ENCODE data around the gene RET.

RET gene

GRCh38 chr10:43069579-43069978 lies 7.3 kb upstream of the RET start:
- Histone ChIP-seq H3K27ac (ENCODE audit: insufficient read depth, low read depth, low read length, poor library complexity, severe bottlenecking) (no peak overlapping the region), H3K36me3 (ENCODE audit: control insufficient read depth, insufficient read depth, low read length) (no peaks in the 10 kb centered on the region), H3K9me3 (ENCODE audit: control insufficient read depth, low read length) (no peaks in the 10 kb centered on the region), H3K4me3 (ENCODE audit: insufficient read depth, low read depth, low read length) (no peak overlapping the region), H3K27me3 (ENCODE audit: control insufficient read depth, insufficient read depth, low read length, poor library complexity, severe bottlenecking) (no peaks in the 10 kb centered on the region), H3K4me1 (ENCODE audit: control insufficient read depth, insufficient read depth, low read length) (no peaks in the 10 kb centered on the region)
- WGBS, 2 experiments, result 78 to 83% methylated on average over 4 of the region's 4 CpGs

- H3K27me3 ChIP-seq (ENCODE audit: control insufficient read depth, insufficient read depth, low read length, poor library complexity, severe bottlenecking), result peaks cover 2% of the 10 kb centered on the region
- H3K4me1 ChIP-seq (ENCODE audit: control insufficient read depth, insufficient read depth, low read length), result no peaks in the 10 kb centered on the region
- 86 to 87% methylated on average over 17 of the region's 17 CpGs for WGBS, 2 experiments
Observed at GRCh38 chr10:43070121-43071085, 6.5 kb upstream of the RET start.

DNA sequence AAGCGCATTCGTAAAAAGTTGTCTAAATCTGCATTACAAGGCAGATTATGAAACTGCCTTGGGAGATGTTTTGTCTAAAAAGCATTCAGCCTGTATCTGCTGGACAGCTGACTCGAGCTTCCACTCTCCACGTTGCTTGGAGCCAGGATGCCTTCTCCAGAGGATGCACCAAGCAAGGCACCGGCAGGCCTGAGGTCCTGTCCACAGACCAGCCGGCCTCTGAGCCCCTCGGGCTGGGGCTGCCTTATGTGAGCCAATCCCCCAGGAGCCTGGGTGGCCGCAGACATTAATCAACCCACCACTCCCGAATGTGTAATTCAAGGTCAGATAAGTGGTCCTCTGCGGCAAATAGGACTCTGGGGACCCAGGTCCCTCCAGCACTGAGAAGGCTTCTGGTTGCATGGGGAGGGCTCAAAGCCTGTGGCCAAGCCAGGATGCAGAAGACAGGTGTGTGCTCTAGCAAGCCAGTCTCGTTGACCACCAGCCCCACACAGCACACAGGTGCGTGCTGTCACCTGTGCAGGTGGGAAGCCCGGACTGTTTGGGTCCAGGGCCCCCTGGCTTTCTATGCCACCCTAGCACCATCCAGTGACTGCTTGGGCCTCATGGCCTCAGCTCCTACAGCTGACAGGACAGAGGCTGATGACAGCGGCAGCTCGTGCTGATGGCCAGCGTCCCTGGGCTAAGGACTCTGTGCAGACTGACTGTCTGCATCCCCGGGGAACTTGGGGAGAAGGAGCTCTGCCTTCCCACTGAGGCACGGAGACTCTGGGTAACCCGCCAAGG lies 4.8 kb upstream of the RET start:
- Histone ChIP-seq H3K27me3 (ENCODE audit: control insufficient read depth, insufficient read depth, low read length, poor library complexity, severe bottlenecking) (peaks cover 18% of the 10 kb centered on the region), H3K4me3 (ENCODE audit: insufficient read depth, low read depth, low read length) (no peak overlapping the region), H3K9me3 (ENCODE audit: control insufficient read depth, low read length) (no peaks in the 10 kb centered on the region), H3K36me3 (ENCODE audit: control insufficient read depth, insufficient read depth, low read length) (no peaks in the 10 kb centered on the region), H3K4me1 (ENCODE audit: control insufficient read depth, insufficient read depth, low read length) (no peaks in the 10 kb centered on the region), H3K27ac (ENCODE audit: insufficient read depth, low read depth, low read length, poor library complexity, severe bottlenecking) (no peak overlapping the region)
- WGBS, 2 experiments, result 91% methylated on average over 19 of the region's 19 CpGs

More at GRCh38 chr10:43070121-43071085, 6.5 kb upstream of the RET start:
- no peaks in the 10 kb centered on the region for H3K9me3 ChIP-seq (ENCODE audit: control insufficient read depth, low read length)
- H3K27ac ChIP-seq (ENCODE audit: insufficient read depth, low read depth, low read length, poor library complexity, severe bottlenecking), result no peak overlapping the region
- H3K36me3 ChIP-seq (ENCODE audit: control insufficient read depth, insufficient read depth, low read length), result no peaks in the 10 kb centered on the region
- no peak overlapping the region for H3K4me3 ChIP-seq (ENCODE audit: insufficient read depth, low read depth, low read length)

DNA sequence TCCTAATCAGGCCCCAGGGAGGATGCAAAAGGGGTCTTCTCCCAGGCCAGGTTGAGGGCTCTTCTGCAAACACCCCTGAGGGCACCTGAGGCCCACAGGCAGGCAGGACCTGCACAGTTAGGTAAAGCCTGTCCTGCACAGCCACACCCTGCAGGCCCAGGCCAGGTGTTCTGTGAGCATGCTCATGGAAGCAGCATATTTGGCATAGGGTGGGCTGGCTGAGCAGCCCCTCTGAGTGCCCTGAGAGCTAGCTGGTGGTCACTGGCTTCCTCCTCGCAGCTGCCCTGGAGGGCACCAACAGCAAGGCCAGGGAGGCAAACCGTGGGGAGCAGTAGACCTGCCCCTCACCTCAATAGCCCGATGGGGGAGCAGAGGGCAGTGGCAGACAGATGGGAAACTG lies 3.7 kb upstream of the RET start:
- Histone ChIP-seq H3K9me3 (ENCODE audit: control insufficient read depth, low read length) (no peaks in the 10 kb centered on the region), H3K4me3 (ENCODE audit: insufficient read depth, low read depth, low read length) (no peak overlapping the region), H3K27ac (ENCODE audit: insufficient read depth, low read depth, low read length, poor library complexity, severe bottlenecking) (no peak overlapping the region), H3K4me1 (ENCODE audit: control insufficient read depth, insufficient read depth, low read length) (peaks cover 4% of the 10 kb centered on the region), H3K27me3 (ENCODE audit: control insufficient read depth, insufficient read depth, low read length, poor library complexity, severe bottlenecking) (peaks cover 30% of the 10 kb centered on the region), H3K36me3 (ENCODE audit: control insufficient read depth, insufficient read depth, low read length) (no peaks in the 10 kb centered on the region)
- 89 to 91% methylated on average over 3 of the region's 3 CpGs for WGBS, 2 experiments

GRCh38 chr10:43073721-43074120 lies 3.1 kb upstream of the RET start:
- no peak overlapping the region for H3K27ac ChIP-seq (ENCODE audit: insufficient read depth, low read depth, low read length, poor library complexity, severe bottlenecking)
- 84 to 87% methylated on average over 8 of the region's 8 CpGs for WGBS, 2 experiments
- peaks cover 35% of the 10 kb centered on the region for H3K27me3 ChIP-seq (ENCODE audit: control insufficient read depth, insufficient read depth, low read length, poor library complexity, severe bottlenecking)
- no peaks in the 10 kb centered on the region for H3K9me3 ChIP-seq (ENCODE audit: control insufficient read depth, low read length)
- H3K36me3 ChIP-seq (ENCODE audit: control insufficient read depth, insufficient read depth, low read length), result no peaks in the 10 kb centered on the region
- no peak overlapping the region for H3K4me3 ChIP-seq (ENCODE audit: insufficient read depth, low read depth, low read length)
- peaks cover 4% of the 10 kb centered on the region for H3K4me1 ChIP-seq (ENCODE audit: control insufficient read depth, insufficient read depth, low read length)

DNA sequence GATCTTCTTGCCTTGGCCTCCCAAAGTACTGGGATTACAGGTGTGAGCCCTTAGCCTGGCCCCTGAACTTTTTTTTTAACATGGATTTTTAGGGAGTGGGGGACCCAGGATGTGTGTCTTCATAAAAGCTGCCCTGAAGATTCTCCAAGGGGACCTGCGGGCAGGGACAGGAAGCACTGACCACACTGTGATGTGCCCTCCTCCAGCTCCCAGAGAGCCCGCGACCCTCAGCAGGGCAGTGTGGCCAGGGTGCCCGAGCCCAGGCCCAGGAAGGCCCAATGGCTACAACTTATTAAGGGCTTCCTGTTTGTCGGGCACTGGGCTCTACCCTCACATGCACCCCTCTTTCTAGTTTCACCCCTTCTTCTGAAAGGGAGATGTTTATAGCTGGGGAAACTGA lies 2.5 kb upstream of the RET start:
- no peaks in the 10 kb centered on the region for H3K36me3 ChIP-seq (ENCODE audit: control insufficient read depth, insufficient read depth, low read length)
- no peak overlapping the region for H3K27ac ChIP-seq (ENCODE audit: insufficient read depth, low read depth, low read length, poor library complexity, severe bottlenecking)
- H3K4me3 ChIP-seq (ENCODE audit: insufficient read depth, low read depth, low read length), result no peak overlapping the region
- H3K9me3 ChIP-seq (ENCODE audit: control insufficient read depth, low read length), result no peaks in the 10 kb centered on the region
- H3K27me3 ChIP-seq (ENCODE audit: control insufficient read depth, insufficient read depth, low read length, poor library complexity, severe bottlenecking), result peaks cover 40% of the 10 kb centered on the region
- WGBS, 2 experiments, result 92 to 94% methylated on average over 5 of the region's 5 CpGs
- peaks cover 4% of the 10 kb centered on the region for H3K4me1 ChIP-seq (ENCODE audit: control insufficient read depth, insufficient read depth, low read length)

- WGBS, 2 experiments, result 93 to 94% methylated on average over 12 of the region's 12 CpGs
- peaks cover 4% of the 10 kb centered on the region for H3K4me1 ChIP-seq (ENCODE audit: control insufficient read depth, insufficient read depth, low read length)
- H3K9me3 ChIP-seq (ENCODE audit: control insufficient read depth, low read length), result no peaks in the 10 kb centered on the region
- peaks cover 40% of the 10 kb centered on the region for H3K27me3 ChIP-seq (ENCODE audit: control insufficient read depth, insufficient read depth, low read length, poor library complexity, severe bottlenecking)
- H3K27ac ChIP-seq (ENCODE audit: insufficient read depth, low read depth, low read length, poor library complexity, severe bottlenecking), result no peak overlapping the region
- no peak overlapping the region for H3K4me3 ChIP-seq (ENCODE audit: insufficient read depth, low read depth, low read length)
- H3K36me3 ChIP-seq (ENCODE audit: control insufficient read depth, insufficient read depth, low read length), result no peaks in the 10 kb centered on the region
Observed at GRCh38 chr10:43074827-43075611, 1.9 kb upstream of the RET start.

DNA sequence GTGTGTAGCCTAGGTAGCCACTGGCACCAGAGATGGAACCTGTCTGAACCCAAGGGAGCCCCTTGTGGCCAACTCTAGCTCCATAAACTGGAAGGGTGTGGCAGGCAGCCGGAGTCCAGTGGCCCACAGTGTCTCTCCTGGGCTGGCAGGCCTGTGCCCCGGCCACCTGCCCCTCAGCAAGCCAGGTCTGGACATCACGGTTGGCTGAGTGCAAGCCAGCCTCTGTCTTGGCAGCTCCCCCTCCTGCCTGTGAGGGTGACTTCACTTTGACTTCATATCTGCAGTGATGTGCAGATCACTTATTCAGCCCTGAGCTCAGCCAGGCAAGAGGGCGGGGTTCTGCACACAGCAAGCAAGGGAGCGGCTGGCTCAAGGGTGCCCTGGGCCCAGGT lies 1.3 kb upstream of the RET start:
- Histone ChIP-seq H3K36me3 (ENCODE audit: control insufficient read depth, insufficient read depth, low read length) (no peaks in the 10 kb centered on the region), H3K4me3 (ENCODE audit: insufficient read depth, low read depth, low read length) (no peak overlapping the region), H3K4me1 (ENCODE audit: control insufficient read depth, insufficient read depth, low read length) (peaks cover 4% of the 10 kb centered on the region), H3K27me3 (ENCODE audit: control insufficient read depth, insufficient read depth, low read length, poor library complexity, severe bottlenecking) (peaks cover 40% of the 10 kb centered on the region), H3K27ac (ENCODE audit: insufficient read depth, low read depth, low read length, poor library complexity, severe bottlenecking) (no peak overlapping the region), H3K9me3 (ENCODE audit: control insufficient read depth, low read length) (no peaks in the 10 kb centered on the region)
- 90 to 91% methylated on average over 5 of the region's 5 CpGs for WGBS, 2 experiments

GRCh38 chr10:43076311-43076875 lies 476 bp upstream of the RET start:
- Histone ChIP-seq H3K4me3 (ENCODE audit: insufficient read depth, low read depth, low read length) (peak overlapping the region; percentile 52), H3K36me3 (ENCODE audit: control insufficient read depth, insufficient read depth, low read length) (no peaks in the 10 kb centered on the region), H3K27me3 (ENCODE audit: control insufficient read depth, insufficient read depth, low read length, poor library complexity, severe bottlenecking) (peaks cover 40% of the 10 kb centered on the region), H3K27ac (ENCODE audit: insufficient read depth, low read depth, low read length, poor library complexity, severe bottlenecking) (no peak overlapping the region), H3K9me3 (ENCODE audit: control insufficient read depth, low read length) (no peaks in the 10 kb centered on the region), H3K4me1 (ENCODE audit: control insufficient read depth, insufficient read depth, low read length) (peaks cover 4% of the 10 kb centered on the region)
- 2 to 3% methylated on average over 45 of the region's 45 CpGs for WGBS, 2 experiments

All from ectodermal cell (in vitro differentiated cells).